NCI-H146 treated with DMSO at 0.1 percent for 48 hours (cell line): ENCODE results near the gene RTTN.
"Not testable (repeated sequence)": the region's sequence is repeated elsewhere in the genome, so short reads cannot be mapped to it uniquely, and the experiment has no call there.

ENCODE experiments used
- DNase-seq: peaks from one replicate; lab custom pipeline; 2025; ENCODE audit not compliant: unreplicated experiment; lab: John Stamatoyannopoulos, UW

The RTTN gene

GRCh38 chr18:70205421-70206397 lies at the start of gene RTTN:
Gene RTTN, minus strand, starts transcription at chr18:70205687. Its CDS starts 29 bp downstream, at chr18:70205658.
- peak; percentile 96 for DNase-seq

GRCh38 chr18:70250781-70251180 lies 45.3 kb upstream of the RTTN start:
- no peak for DNase-seq

GRCh38 chr18:70249861-70250260 lies 44.4 kb upstream of the RTTN start:
- not testable (repeated sequence) for DNase-seq

GRCh38 chr18:70249118-70249517 lies 43.6 kb upstream of the RTTN start:
- DNase-seq: no peak

- DNase-seq: no peak
Observed at GRCh38 chr18:70246061-70246466, 40.6 kb upstream of the RTTN start.

- DNase-seq: no peak
Observed at GRCh38 chr18:70243131-70243929, 37.8 kb upstream of the RTTN start.

GRCh38 chr18:70236921-70237320 lies 31.4 kb upstream of the RTTN start:
- DNase-seq: not testable (repeated sequence)

GRCh38 chr18:70235478-70235877 lies 30.0 kb upstream of the RTTN start:
- no peak for DNase-seq

GRCh38 chr18:70234667-70235459 lies 29.4 kb upstream of the RTTN start:
- DNase-seq: no peak

- no peak for DNase-seq
Observed at GRCh38 chr18:70233974-70234373, 28.5 kb upstream of the RTTN start.

GRCh38 chr18:70232261-70232660 lies 26.8 kb upstream of the RTTN start:
- no peak for DNase-seq

GRCh38 chr18:70229639-70230038 lies 24.2 kb upstream of the RTTN start:
- no peak for DNase-seq

- DNase-seq: no peak
Observed at GRCh38 chr18:70228536-70228935, 23.0 kb upstream of the RTTN start.

- no peak for DNase-seq
Observed at GRCh38 chr18:70227438-70227837, 22.0 kb upstream of the RTTN start.

GRCh38 chr18:70221915-70222278 lies 16.4 kb upstream of the RTTN start:
- no peak for DNase-seq

GRCh38 chr18:70221156-70221914 lies 15.8 kb upstream of the RTTN start:
- peak; percentile 41 for DNase-seq

- no peak for DNase-seq
Observed at GRCh38 chr18:70220628-70221027, 15.1 kb upstream of the RTTN start.

- DNase-seq: no peak
Observed at GRCh38 chr18:70219688-70220087, 14.2 kb upstream of the RTTN start.

- DNase-seq: no peak
Observed at GRCh38 chr18:70216788-70217187, 11.3 kb upstream of the RTTN start.

GRCh38 chr18:70207181-70207580 lies 1.7 kb upstream of the RTTN start:
- no peak for DNase-seq
